ENCODE data around the gene IQGAP2.
A peak's percentile ranks its signal among the peaks of the same experiment; 100 is the strongest.
"Not testable (repeated sequence)": the region's sequence is repeated elsewhere in the genome, so short reads cannot be mapped to it uniquely, and the experiment has no call there.

IQGAP2 gene

GRCh38 chr5:76544268-76544926 lies 141.3 kb downstream of the IQGAP2 start:
- DNase-seq, result peak; percentile 49

GRCh38 chr5:76545184-76545583 lies 142.1 kb downstream of the IQGAP2 start:
- no peak for DNase-seq

DNA sequence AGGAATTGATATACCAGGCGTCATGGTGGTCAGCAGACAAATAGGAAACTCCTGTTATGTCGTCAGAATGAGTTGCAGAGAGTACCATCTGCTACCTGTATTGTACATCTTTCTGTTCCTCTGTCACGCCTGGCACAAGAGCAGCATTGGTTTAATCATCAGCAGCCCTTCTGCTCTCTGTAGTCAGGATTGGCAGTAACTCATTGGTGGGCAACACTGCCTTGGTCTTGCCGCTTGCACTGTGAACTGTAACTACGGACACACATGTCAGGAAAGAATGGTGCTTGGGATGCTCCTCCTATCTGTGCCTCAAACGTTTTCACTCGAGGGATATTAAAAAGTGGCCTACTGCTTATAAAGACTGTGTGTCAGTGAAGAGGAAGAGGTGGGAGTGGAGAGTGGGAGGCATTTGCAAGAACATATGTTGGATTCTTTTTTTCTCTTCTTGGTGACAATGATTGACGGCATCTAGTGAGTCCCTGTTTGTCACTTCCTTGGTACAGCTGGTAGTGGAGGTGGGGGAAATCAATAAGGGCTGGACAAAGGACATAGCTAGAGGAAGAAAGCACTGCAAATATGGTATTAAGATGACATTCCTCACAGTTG lies 143.5 kb downstream of the IQGAP2 start:
- DNase-seq, result no peak

DNA sequence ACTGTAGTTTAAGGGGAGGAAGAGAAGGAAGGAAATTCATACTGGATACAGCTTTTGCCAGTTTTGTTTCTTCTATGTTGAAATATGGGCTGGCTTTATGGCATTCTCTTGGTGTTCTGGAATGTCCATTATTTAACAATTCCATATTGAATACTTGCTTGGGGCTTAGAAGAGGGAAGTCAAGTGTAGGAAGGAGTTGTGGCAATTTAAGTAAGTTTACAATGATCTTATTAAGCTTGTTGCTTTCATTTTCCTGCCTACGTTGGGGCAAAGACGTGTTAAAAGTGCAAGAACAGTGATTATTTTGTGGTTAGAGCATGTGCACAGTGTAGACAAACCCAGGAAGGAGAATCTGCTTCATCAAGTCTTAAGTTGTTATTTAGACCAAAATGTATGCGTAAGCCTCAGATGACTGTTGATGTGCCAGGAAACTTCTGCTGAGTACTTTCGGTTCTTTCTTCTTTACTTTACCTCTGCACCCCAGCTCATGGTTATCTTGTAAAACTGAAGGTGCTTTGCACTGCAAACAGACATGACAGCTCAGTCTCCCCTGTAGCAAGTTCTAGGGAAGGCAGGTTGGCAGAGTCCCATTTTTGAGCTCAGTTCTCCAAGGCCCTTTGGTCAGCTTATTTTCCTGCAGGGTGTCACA lies 144.3 kb downstream of the IQGAP2 start:
- peak; percentile 38 for DNase-seq

DNA sequence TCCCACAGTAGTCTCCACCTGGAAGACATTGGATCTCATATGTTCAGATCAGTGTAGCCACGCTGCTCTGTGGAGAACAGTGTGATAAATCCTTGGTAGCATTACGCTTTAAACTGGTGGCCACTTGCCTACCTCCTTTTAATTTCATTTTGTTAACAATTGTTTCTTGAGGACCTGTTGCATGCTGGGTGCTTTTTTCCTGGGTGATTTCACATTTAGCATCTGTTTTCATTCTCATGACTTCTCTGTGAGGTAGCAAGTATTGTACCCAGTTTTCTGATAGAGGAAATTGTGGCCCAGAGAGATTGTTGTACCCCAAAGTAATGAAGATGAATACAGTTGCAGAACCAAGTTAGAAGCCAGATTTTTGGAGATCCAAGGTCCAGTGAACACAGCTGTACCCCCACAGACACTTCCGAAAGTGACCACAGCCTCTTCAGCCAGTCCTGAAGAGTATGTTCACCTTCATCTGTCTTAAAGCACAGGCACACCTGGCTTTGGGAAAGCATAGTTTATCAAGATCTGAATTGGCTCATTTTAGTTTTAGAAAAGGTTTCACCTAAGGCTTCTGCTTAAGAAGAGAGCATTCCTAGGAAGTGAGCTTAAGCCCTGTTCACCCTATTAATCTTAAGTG lies 144.9 kb downstream of the IQGAP2 start:
- no peak for DNase-seq

GRCh38 chr5:76548525-76549229 lies 145.6 kb downstream of the IQGAP2 start:
- no peak for DNase-seq

DNA sequence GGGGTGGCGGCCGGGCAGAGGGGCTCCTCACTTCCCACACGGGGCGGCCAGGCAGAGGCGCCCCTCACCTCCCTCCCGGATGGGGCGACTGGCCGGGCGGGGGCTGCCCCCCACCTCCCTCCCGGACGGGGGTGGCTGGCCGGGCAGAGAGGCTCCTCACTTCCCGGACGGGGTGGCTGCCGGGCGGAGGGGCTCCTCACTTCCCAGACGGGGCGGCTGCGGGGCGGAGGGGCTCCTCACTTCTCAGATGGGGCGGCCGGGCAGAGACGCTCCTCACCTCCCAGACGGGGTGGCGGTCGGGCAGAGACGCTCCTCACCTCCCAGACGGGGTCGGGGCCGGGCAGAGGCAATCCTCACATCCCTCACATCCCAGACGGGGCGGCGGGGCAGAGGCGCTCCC lies 147.8 kb downstream of the IQGAP2 start:
- DNase-seq, result not testable (repeated sequence)

- DNase-seq, result no peak
Measured at GRCh38 chr5:76552546-76552945, 149.5 kb downstream of the IQGAP2 start.

- no peak for DNase-seq
Measured at GRCh38 chr5:76553251-76553650, 150.2 kb downstream of the IQGAP2 start.

DNA sequence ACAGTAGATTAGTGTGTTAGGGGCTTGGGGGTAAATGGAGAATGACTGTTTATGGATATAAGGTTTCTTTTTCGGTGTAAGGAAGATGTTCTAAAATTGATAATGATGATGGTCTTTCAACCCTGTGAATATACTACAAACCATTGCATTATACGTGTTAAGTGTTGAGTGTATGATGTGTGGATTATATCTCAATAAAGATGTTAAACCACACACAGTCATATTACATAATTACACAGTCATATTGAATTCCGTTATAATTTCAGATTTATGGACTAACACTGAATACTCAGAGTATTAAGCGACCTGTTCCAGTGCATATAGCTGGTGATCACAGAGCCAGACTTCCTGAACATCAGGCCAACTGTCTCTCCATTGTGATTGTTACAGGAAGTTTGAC lies 152.0 kb downstream of the IQGAP2 start:
- no peak for DNase-seq

GRCh38 chr5:76555717-76556116 lies 152.6 kb downstream of the IQGAP2 start:
- DNase-seq, result no peak

- DNase-seq, result no peak
Measured at GRCh38 chr5:76556511-76557221, 153.6 kb downstream of the IQGAP2 start.

DNA sequence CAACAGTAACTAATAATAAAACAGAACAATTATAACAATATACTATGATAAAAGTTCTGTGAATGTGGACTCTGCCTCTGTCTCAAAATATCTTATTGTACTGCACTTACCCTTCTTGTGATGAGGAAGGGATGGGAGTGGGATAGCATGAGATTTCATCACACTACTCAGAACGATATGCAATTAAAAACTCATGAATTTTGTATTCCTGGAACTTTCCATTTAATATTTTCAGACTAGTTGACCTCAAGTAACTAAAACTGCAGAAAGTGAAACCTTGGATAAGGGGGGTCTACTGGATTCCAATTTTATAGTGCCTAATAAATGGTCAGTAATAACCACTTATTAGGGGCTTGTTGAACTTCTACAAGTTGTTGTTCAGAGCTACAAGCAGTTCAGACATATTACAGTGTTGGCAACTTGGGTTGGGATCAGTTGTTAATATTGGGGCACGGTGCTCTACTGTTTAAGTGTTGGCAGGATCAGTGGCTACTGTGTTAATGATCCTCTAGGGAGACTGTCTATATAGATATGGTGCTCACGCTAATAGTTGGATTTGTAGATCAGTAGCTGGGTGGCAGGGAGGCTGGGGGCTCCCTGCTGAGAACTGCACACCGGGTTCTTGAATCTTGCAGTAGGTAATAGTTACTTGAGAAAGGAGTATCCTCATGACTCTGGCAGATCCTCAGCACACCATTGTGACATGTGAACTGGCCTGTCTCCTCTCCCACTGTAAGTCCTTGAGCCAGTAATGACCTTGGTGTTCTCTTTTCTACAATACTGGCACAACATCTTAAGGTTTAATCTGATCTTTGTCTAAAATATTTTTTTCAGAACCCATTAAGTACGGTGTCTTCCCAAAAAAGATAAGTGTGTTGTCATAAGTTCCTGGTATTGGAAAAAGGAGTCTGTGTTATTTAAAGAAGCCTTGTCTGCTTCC lies 158.1 kb downstream of the IQGAP2 start:
- no peak for DNase-seq

- no peak for DNase-seq
Measured at GRCh38 chr5:76561959-76562358, 158.9 kb downstream of the IQGAP2 start.

- no peak for DNase-seq
Measured at GRCh38 chr5:76565009-76565408, 161.9 kb downstream of the IQGAP2 start.

GRCh38 chr5:76570153-76570552 lies 167.1 kb downstream of the IQGAP2 start:
- DNase-seq, result no peak

DNA sequence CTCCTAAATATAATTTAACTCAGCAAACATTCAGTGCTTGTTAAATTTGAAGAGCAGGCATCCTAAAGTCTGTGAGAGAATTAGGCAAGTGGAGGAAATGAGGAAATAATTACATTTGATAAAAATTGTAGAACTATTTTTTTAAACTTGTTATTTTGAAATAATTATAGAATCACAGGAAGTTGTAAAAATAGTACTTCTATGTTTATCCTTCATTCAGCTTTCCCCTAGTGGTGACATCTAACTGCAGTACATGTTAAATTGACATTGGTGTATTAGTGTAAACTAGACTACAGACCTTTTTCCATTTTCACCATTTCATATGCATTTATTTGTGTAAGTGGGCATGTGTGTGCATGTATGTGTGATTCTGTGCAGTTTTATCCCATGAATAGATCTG lies 168.5 kb downstream of the IQGAP2 start:
- no peak for DNase-seq

DNA sequence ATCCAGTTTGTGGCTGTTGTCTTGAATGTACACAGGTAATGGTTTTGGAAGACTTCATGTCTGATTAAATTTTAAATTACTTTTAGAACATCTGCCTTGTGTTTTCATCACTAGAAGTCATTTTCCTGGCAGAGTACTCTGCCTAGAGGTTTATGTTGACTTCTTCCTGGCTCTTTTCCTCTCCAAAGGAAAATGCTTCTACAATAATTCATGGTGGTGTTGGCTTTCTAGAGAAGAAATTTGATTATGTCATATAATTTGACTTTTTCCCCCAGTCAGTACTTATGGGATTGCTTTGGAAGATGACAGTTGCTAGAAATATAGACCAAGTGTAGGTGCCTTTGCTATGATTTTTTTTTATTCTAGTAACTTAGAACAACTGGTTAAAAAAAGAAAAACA lies 173.4 kb downstream of the IQGAP2 start:
- no peak for DNase-seq

- no peak for DNase-seq
Measured at GRCh38 chr5:76576996-76577395, 173.9 kb downstream of the IQGAP2 start.

DNA sequence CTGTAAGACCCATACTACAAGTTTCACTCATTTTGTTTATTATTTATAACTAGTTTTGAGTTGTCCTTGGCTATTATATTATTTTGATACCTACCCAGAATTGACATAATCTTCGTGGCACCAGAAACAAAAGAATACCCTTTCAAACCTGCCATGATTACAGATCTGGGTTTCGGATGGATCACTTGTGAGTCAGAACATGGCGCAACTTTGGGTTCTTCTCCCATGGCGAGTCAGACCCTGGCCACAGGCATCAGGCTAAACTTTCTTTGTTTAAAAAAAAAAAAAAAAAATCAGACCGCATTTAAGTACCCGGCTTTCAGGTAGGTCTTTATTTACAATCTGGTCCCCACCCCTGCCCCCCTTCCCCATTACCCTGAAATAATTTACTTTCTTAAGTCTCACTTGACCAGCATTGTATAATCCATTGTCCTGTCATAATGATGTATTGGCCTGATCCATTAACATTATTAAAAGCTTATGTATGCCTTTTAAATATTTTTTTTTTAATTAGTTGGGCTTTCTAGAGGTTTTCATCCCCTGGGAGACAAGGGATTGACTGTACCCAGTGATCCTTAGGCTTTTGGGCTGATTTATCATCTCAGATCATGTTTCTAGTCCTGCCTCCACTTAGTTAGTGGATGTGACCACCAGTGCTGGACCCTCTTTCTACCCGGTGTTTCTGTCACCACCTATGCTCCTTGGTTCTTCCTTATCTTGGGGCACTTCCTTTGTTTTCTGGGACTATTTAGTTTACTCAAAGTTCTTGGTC lies 176.3 kb downstream of the IQGAP2 start:
- no peak for DNase-seq

DNA sequence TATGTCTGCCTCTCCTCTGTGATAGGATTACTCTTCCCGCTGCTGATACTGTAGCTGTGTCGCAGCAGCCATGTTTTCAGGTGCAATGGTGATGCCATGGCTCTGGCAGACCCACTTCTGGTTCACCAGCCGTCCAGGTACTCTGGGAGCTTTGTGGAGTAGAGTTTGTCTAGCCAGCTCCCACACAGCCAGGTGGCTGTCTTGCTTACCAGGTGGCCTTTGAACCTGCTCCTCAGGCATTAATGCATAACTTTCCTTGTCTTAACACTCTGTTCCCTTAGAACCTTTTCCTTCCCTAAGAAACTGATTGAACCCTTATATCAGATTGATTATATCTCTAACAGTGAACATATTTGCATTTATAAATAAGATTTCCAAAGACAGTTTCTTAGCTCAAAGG lies 177.9 kb downstream of the IQGAP2 start:
- no peak for DNase-seq
